ENCODE results near the gene RAPGEF2. TPM values are rescaled to one million over a fixed set of nuclear protein-coding genes. Genes with fewer than 3 reads are reported as not detected.

Gene RAPGEF2
- total RNA-seq, 1 donor from 2014 or later: 15.3 TPM

- intact Hi-C loops (cut with micrococcal nuclease): no loop called here
These were observed 87.8 kb downstream of the RAPGEF2 start for GRCh38 chr4:159190651-159191050.

- intact Hi-C loops (cut with micrococcal nuclease): no loop called here
These were observed 89.1 kb downstream of the RAPGEF2 start for GRCh38 chr4:159191989-159192388.

- intact Hi-C loops (cut with micrococcal nuclease): no loop called here
These were observed 90.3 kb downstream of the RAPGEF2 start for GRCh38 chr4:159193046-159193620.

GRCh38 chr4:159195361-159195769 is 92.5 kb downstream of the RAPGEF2 start:
- intact Hi-C loops (cut with micrococcal nuclease): no loop called here

GRCh38 chr4:159197260-159197884 is 94.5 kb downstream of the RAPGEF2 start:
- intact Hi-C loops (cut with micrococcal nuclease): no loop called here

- intact Hi-C loops (cut with micrococcal nuclease): no loop called here
These were observed 95.0 kb downstream of the RAPGEF2 start for GRCh38 chr4:159197885-159198269.

GRCh38 chr4:159199826-159200225 is 96.9 kb downstream of the RAPGEF2 start:
- intact Hi-C loops (cut with micrococcal nuclease): loop anchor here (5.0 to 10.0 kb wide), 2 partner anchors 245 to 433 kb away; partner anchors contain the start of gene FNIP2

GRCh38 chr4:159201168-159201567 is 98.3 kb downstream of the RAPGEF2 start:
- intact Hi-C loops (cut with micrococcal nuclease): loop anchor here (5.0 to 10.0 kb wide), 2 partner anchors 244 to 434 kb away; partner anchors contain the start of gene FNIP2

GRCh38 chr4:159204566-159204965 is 101.7 kb downstream of the RAPGEF2 start:
- intact Hi-C loops (cut with micrococcal nuclease): loop anchor here (5.0 to 10.0 kb wide), 2 partner anchors 240 to 437 kb away; partner anchors contain the start of gene FNIP2

GRCh38 chr4:159205466-159205865 is 102.6 kb downstream of the RAPGEF2 start:
- intact Hi-C loops (cut with micrococcal nuclease): loop anchor here (10.0 kb wide), 1 partner anchor 239 kb away; no protein-coding TSS in a partner anchor

- intact Hi-C loops (cut with micrococcal nuclease): loop anchor here (10.0 kb wide), 1 partner anchor 238 kb away; no protein-coding TSS in a partner anchor
These were observed 103.6 kb downstream of the RAPGEF2 start for GRCh38 chr4:159206427-159206871.

- intact Hi-C loops (cut with micrococcal nuclease): loop anchor here (10.0 kb wide), 1 partner anchor 236 kb away; no protein-coding TSS in a partner anchor
These were observed 106.4 kb downstream of the RAPGEF2 start for GRCh38 chr4:159209249-159209648.

- intact Hi-C loops (cut with micrococcal nuclease): no loop called here
These were observed 108.1 kb downstream of the RAPGEF2 start for GRCh38 chr4:159210975-159211374.

- intact Hi-C loops (cut with micrococcal nuclease): no loop called here
These were observed 109.9 kb downstream of the RAPGEF2 start for GRCh38 chr4:159212675-159213293.

- intact Hi-C loops (cut with micrococcal nuclease): no loop called here
These were observed 114.0 kb downstream of the RAPGEF2 start for GRCh38 chr4:159216834-159217233.

GRCh38 chr4:159219862-159220261 is 117.0 kb downstream of the RAPGEF2 start:
- intact Hi-C loops (cut with micrococcal nuclease): no loop called here

GRCh38 chr4:159220353-159220752 is 117.5 kb downstream of the RAPGEF2 start:
- intact Hi-C loops (cut with micrococcal nuclease): no loop called here

- intact Hi-C loops (cut with micrococcal nuclease): no loop called here
These were observed 118.4 kb downstream of the RAPGEF2 start for GRCh38 chr4:159221280-159221679.

GRCh38 chr4:159222043-159222552 is 119.2 kb downstream of the RAPGEF2 start:
- intact Hi-C loops (cut with micrococcal nuclease): no loop called here

GRCh38 chr4:159224408-159224807 is 121.5 kb downstream of the RAPGEF2 start:
- intact Hi-C loops (cut with micrococcal nuclease): no loop called here

- intact Hi-C loops (cut with micrococcal nuclease): no loop called here
These were observed 124.5 kb downstream of the RAPGEF2 start for GRCh38 chr4:159227378-159227777.

GRCh38 chr4:159227984-159228383 is 125.1 kb downstream of the RAPGEF2 start:
- intact Hi-C loops (cut with micrococcal nuclease): no loop called here

Measured in T-helper 2 cell treated with Interferon-gamma antibody and Interleukin-4, amounts not matched to agents 100 ng/mL and 5 ng/mL, for 36 hours (primary cell).